ENCODE measurements around the gene ENPP7.

DNA sequence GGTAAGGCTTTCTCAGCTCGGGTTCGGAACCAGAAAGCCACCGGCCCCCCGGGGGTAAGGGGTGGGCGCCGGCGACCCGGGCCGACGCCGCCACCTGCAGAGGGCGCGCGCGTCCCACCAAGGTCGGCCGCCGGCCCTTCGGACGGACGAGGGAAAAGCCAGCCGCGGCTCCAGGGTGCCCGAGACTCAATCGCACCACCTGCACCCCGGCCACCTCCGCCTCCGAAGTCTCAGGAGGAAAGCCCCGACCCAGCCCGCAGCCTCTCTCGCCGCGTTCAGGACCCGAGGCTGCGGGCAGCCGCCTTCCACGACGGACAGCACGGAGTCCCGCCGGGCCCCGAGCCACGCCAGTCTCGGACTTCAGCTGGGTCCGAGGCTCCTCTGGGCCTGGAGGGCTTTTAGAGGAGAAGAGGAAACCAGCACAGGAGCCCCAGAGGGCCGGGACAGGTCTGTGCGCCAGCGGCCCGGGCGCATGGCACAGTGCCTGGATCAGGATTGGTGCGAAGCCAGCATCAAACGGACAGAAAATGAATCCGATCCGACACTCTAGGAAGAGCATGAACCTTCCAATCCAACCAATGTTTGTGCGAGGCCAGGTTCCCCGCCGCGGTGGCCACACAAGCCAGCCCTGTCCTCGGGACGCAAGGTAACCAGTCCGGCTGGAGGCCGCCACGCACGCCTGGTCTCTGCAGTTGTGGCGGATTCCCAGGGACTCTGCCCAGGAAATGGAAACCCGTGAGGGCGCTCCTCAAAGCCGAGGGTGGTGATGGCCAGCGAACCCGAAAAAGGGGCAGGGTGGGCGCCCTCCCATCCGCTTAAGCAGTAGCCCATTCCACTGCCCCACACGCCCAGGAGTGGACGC lies 59.4 kb downstream of the ENPP7 start:
- TF ChIP-seq EZH2 (IDR thresholded peaks at IDR 0.05; ENCODE audit: borderline replicate concordance, low read depth, low read length, severe bottlenecking): peak; percentile 48
- TF ChIP-seq CTCF (IDR thresholded peaks at IDR 0.05; ENCODE audit: extremely low read depth in 1 of 2, insufficient read depth in 1 of 2, low read depth in 1 of 2, low read length in 2 of 2): peak; percentile 71 to 84
- no peak for TF ChIP-seq POLR2A (IDR thresholded peaks at IDR 0.05; ENCODE audit: low read depth, low read length)
- TF ChIP-seq POLR2AphosphoS5 (IDR thresholded peaks at IDR 0.05; ENCODE audit: insufficient read depth, low read depth, low read length): no peak

Measured in endothelial cell of umbilical vein (primary cell).